GM19438 (cell line): ENCODE results near the gene ARHGAP15.

Experiments
- ATAC-seq: cut with Tn5 transposase; IDR thresholded peaks from one replicate; pipeline ENCODE4 v1.9.1; 2021; ENCODE audit warnings: low read depth; ENCODE audit not compliant: unreplicated experiment

The ARHGAP15 gene

DNA sequence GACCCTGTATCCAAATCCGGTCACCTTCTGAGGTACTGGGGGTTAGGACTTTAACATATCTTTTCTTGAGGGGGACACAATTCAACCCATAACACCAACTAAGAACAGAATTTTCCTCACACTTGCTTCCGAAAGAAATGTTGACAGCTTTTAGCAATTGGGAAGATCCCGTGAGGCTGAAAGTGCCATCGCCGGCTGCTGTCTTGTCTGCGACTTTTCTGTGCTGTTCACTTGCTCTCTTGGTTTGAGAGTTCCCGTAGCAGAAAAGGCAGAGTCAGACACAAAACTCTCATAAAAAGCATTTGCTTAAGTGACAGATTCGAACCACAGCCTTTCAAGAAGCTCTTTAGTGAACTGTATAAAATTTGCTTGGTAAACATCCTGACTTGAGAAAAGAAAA, 253.4 kb downstream of the ARHGAP15 start:
- no peak for ATAC-seq

DNA sequence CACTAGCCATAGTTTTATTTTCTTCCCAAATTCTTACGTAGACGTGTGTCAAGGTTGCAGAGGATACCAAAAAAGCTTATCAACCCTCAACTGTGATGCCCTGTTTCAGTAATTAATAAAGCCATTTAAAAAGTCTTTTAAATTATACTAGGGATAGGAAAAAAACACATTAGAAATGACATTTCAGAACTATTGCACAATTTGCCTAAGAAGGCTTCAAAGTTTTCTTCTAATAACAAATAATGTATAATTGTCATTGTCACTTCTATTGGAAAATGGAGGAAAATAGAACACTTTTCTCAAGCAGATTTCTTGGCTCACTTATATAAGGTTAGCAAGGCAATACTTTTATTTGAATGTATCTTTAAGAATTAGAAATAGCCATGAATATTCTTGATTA, 253.8 kb downstream of the ARHGAP15 start:
- ATAC-seq, result no peak

DNA sequence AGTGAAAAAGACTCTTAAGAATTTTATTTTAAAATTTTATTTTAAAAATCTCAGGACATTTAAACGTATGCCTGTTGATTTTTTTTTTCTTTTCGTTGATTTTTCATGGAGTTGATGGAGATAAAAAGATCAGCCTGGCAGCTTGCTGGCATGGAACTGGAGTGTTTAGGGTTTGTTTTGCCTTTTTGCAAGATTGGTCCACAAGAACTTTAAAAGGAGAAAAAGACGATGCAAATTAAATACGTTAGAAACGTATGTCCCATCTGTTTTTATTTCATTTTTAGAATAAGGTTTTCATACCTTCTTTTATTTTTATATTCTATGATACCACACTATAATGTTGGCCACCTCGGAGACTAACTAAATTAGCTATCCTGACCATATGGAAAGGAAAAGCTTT, 254.9 kb downstream of the ARHGAP15 start:
- ATAC-seq, result no peak

DNA sequence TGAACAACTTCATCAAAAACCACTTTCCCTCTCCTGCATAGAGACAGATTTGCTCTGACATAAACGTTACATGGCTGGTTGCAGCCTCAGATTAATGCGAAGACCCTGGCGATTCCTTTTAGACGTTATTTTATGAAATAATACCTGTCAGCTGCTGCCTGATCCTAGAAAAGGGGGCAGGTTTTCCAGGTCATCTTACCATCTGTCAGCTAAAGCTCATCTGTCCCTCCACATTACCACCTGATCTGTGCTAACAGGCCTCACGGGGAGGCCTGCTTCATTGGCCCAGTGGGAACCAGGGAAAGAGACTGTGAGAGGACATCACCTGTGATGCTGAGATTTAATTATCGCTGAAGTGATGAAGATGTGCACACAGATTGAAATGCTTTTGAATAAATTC, 261.0 kb downstream of the ARHGAP15 start:
- ATAC-seq, result no peak

DNA sequence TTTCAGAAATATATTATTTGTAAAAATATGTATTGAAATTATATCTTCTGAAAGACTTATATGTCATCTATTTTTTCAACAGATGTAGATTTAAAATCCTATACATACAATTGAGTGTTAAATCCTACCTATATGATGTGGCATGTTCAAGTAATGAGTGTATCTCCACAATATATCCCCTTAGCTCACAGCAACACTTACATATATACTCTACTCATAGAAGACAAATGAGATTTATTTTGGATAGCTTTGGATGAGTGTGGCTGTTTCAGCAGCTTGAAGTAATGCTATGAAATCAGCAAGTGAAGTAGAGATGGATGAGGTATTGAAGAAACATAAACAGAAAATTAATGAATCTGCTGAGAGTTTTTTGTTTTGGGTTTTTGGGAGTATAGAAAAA, 263.1 kb downstream of the ARHGAP15 start:
- no peak for ATAC-seq

DNA sequence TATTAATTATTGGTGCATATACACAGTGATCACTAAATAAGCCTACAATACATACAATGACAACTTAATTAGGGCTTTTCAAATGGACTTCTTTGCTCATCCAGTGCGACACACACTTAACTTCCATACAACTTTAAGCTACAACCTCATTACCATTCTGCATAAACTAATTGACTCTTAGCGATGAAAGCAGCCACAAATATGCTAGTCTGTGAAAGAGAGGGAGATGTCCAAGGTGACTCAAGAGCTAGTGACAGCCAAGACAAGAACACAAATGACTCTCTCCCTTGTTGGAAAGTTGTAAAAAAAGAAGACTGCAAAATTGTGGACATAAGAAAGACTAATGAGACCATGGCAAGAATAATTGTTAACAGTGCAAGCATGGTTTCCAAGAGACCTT, 264.8 kb downstream of the ARHGAP15 start:
- no peak for ATAC-seq

DNA sequence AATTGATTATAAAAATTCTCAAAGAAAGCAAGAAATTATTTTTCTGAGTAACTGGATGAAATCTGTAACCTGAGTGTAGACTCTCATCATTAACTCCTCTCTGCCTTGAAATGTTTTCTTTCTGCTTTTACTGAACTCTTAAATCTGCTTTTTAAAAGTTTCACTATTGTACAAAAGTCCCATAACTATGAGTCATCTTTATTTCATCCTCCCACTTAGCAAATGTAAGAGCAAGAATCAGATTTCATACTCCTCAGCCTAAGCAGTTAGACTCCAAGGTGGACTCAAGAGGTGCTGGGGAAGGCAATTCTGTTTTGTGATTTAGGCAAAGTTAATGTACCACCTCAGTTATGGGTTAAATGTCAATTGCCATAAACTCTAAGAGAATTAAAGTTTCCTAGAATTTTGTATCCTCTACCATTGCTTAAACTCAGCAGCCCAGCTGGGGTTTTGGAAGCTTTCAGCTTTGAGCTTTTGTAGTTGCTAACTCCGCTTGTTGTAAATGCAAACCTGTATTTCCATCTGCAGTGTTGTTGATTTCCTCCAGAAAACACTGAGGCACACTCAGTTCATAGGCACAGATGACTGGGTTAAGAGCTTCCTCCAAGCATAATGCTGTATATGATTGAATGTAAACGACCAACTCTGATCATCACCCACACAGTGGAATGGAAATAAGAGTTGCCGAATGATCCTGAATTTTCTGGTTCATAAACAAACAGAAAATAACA, 268.8 kb downstream of the ARHGAP15 start:
- ATAC-seq, result no peak

DNA sequence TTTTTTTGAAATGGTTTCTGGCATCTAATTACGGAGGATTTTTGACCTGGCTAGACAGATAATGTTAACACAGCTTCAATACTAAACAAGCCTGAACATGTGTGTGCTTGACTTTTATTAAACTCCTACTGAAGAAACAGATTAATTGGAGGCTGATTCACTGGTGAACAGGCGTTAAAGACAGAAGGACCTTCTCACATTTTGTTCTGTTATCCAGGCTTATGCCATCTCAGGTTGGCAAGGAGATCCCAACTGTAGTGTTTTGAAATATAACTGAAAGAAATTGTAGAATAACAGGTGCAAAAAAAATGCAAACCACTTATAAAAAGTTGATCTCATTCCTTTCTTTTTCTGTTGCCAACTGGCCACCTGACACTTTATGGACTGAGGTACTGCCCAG, 269.6 kb downstream of the ARHGAP15 start:
- ATAC-seq, result no peak

DNA sequence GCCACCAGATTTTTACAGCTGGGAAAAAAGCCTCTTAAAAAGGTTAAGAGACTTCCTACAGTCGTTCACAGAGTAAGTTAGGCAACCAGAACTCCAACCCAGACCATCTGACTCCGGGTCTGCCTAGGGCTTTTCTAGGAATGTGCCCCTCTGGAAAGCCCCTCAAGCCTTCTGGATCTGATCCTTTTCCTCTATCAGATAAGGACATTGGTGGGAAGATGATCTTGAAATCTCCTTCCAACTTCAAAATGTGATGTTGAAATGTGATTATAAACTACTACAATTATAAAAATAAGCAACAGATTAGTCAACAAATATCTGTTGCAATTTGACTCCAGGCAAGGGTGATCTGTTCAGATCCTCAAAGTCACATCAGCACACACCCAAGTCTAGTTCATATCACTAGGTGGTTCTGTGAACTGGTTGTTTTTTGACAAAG, 270.4 kb downstream of the ARHGAP15 start:
- ATAC-seq, result no peak

DNA sequence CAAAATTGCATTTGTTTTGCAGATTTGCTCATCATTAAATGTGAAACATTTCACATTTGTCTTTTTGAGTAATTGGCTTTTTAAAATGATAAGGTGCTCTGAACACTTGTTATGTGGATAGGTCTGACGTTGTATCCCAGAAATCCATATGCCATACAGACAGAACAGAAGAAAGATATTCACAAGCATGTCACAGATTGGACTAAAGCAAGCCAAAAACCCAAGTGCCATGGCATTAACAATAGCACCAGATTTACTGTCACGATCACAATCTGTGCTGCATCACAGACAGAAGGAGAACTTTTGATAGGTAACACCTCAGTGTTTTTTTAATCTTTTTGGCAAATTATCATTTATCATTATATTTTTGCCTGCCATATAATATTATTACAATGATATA, 272.6 kb downstream of the ARHGAP15 start:
- ATAC-seq, result no peak

DNA sequence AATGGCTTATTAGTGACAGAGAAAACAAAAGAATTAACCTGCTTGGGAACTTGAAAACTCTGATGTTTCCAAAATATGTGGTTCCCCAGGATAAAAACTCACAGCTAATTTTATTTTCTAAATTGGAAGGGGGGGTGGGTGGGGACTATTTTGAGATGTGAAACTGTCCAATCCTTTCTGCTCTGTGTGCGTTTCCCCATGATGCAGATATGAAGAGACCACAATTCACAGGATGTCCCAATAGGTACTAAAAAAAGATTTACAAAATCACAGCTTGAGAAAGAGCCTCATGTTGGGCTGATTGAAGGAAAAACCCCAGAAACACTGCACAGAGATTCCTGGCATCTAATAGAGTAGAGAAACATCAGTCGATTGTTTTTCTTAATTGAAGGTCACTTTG, 273.2 kb downstream of the ARHGAP15 start:
- no peak for ATAC-seq

DNA sequence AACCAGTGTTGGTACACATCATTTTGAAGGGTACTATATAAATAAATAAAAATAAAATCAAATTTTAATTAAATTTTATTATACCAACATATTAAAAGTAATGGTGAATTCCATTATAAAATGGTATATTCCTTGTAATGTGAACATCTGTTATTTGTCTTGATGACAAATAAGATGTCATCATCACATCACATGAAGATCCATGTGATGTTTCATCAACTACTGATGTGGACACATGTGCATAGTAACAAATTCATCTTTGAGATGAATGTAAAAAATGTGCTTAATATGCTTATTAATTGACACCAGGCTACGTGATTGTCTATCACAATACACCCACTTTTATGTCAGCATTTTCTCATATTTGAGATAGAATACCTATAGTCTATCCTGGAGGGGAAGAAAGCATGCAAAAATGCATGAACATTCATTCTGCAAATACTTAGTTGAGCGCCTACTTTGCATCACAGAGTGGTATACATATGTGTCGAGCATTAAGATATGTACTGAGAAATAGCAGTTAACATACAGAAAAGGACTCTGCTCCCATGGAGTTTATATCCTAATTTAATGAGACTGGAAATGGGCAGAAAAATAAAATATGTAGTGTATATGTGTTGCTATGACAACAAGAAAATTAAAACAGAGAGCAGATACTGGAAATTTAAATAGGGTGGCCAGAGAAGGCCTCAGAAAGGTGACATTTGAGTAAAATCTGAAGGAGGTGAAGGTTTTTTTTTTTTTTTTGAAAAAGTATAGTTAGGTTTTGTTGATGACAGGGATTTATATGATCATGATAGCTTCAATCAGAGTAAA, 281.1 kb downstream of the ARHGAP15 start:
- ATAC-seq, result no peak

DNA sequence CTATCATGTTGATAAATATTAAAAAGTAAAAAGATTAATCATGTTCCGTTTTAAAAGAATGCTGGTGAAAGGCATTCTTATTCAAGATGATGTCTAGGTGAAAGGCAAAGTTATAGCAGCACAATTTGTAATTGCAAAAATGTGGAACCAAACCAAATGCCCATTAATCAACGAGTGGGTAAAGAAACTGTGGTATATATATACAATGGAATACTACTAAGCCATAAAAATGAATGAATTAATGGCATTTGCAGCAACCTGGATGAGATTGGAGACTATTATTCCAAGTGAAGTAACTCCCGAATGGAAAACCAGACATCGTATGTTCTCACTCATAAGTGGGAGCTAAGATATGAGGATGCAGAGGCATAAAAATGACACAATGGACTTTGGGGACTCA, 286.4 kb downstream of the ARHGAP15 start:
- ATAC-seq, result no peak

DNA sequence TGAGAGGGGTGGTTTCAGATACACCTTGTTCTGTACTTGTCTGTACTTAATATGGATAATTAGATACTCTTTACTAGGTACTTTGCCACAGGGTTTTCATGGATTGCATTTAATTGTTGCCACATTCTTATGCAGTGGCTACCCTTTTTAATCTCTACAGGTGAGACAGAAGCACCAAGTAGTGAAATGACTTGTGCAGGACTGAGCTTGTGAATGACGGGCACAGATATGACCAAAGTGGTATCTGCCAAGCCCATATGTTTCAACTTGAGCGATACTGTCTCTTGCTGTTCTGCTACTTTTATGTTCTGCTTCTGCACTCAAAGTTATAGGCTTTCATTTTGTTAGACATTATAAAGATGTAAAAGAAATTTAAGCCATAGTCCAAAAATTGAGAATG, 288.2 kb downstream of the ARHGAP15 start:
- no peak for ATAC-seq

DNA sequence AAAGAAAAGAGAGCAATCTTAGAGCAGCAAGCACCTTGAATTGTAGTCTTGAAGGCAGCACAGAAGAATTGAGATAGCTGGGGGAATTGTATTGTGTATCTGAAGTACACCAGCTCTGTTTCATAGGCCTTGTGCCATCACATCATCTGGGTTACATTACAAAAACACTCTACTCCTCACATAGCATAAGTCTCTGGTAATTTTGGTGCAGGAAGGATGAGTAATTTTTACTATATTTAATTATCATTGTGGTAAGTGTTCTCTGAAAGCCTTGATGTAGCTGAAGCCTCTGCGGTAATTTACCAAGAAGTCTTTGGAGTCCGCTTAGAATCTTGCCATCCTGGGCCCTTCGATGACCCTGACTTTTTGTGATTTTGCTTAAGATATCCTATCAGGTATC, 291.1 kb downstream of the ARHGAP15 start:
- ATAC-seq, result no peak

DNA sequence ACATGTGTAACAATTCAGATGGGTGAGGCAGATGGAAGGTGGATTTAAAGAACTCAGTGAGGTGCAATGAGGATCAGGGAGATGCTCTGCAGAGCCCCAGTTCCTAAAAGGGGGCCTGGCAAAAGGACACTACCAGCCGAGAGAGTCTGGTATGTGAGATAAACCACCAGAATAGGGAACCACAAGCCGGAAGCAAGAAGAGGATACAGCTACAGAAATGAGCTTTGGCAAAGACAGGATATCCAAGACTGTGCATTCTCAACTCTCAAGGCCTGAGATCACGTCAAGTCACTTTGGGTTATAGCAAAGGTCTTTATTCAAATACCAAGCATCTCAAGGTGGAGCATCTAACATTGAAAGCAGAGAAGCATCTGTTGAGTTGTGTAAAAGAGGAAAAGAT, 293.5 kb downstream of the ARHGAP15 start:
- peak; percentile 82 for ATAC-seq

DNA sequence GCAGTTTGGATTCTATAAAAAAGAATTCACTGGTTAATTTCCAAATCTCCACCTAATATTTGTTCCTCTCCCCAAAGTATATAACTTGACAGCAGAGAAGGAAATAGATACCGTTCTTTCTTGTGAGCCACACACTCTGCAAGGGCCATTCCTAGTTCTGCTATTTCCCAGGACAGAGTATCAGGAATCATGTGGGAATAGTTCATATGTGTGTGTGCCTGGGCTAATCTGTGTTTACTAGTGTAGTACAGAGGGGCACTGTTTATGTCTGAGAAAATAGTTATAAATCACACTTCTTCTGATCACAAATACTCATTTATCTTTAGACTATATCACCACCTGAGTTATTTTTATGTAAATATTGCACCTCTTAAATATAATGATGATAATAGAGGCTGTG, 296.7 kb downstream of the ARHGAP15 start:
- no peak for ATAC-seq

DNA sequence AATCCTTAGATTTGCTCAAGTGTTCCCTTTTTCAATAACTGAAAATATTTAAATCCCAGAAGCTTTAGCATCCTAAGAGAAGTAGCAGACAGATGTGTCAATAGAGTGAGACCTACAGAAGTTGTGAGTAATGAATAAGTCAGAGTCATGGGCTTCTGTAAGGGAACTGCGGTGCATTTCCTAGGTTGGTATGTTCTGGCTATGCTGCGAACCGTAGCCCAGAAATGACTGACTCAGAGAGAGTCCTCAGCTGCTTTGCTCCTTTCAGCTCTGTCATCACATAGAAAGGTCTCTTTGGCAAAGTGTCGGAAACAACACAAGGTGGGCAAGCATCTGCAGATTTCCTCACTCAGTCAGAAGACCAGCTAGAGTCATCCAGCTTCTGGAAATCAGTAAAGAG, 297.1 kb downstream of the ARHGAP15 start:
- no peak for ATAC-seq

DNA sequence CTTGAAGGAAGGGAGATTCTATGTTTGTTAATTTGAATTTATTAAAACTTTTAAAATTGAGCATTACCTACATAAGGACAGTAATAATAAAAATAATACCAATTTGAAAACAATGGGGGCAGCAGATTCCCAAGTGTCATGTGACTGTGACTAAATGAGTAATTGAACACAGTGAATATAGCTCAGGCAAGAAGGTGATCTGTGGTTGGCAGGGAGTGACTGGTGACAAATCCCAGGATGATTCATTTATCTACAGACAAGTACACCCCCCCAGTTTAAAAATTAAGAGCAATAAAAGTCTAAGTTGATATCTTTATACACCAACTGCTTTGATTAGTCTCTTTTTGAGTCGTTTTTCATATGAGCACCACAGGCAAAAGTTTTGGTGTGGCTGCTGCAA, 299.5 kb downstream of the ARHGAP15 start:
- ATAC-seq, result no peak

DNA sequence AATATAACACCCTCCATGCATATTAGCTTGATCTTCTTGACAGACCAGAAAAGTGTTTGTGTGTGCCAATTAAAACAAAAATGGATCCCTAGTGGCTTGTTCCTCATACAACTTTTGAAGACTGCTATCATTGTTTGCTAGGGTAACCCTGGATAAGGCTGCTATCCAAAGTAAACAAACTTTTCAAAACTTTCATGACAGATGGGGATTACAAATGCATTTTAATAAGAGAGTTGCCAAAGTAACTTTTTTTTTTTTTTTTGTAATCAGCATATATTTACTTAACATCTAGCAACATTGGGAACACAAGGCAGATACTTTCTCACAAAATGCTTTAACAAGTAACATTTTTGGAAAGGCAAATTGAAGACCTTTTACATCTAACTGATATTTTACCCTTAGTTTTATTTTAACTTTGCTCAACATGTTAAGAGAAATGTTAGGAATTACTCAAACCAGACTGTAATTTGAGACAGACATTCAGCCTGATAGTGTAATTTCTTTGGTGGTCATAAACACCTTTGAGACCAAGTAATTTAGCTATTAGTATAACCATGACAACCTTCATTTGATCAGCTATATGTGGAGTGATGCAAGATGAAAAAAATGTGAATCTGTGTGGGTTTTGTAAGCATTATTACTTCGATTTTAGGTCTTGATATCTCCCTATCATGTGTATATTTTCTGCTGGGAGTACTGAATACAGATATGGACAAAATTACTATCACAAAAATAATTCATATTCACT, 300.9 kb downstream of the ARHGAP15 start:
- ATAC-seq, result no peak

DNA sequence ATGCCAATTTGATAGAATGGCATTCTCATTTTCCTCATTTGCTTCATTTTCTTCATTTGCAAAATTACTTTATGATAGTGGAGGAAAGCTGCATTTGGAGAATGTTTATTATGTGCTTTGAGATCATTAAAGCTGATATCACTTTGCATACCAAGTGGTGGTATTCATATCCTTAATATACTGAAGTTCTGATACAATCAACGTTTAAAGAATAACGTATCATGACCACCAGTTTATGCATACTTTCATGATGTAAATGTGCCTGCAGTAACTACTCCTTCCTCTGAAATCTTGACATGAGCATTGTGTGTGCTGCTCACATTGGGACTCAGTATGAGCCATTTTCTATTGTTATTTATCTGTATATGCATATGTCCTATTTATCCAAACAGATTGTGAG, 302.1 kb downstream of the ARHGAP15 start:
- no peak for ATAC-seq
